ENCODE measurements around the gene KCNJ16. TPM values are rescaled to one million over a fixed set of nuclear protein-coding genes. Genes with fewer than 3 reads are reported as not detected.

KCNJ16 gene
- total and polyA plus RNA-seq, 4 donors, result 0.31 to 3.3 (median 0.67) TPM

DNA sequence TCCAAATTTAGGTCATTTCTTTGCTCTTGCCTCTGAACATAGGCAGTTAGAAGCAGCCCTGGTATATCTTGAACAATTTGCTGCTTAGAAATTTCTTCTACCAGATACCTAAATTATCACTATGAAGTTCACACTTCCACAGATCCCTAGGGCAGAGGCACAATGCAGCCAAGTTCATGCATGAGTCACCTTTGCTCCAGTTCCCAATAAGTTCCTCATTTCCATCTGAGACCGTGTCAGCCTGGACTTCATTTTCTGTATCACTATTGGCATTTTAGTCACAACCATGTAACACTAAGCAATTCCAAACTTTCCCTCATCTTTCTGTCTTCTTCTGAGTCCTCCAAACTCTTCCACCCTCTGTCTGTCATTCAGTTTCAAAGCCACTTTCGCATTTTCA is 45.0 kb downstream of the KCNJ16 start (continued):
- TF ChIP-seq EGR1 (IDR thresholded peaks at IDR 0.05; ENCODE audit: low read depth in 2 of 2), result no peak
- TF ChIP-seq FOXA1 (IDR thresholded peaks at IDR 0.05), result no peak
- TF ChIP-seq, protein P1, sequence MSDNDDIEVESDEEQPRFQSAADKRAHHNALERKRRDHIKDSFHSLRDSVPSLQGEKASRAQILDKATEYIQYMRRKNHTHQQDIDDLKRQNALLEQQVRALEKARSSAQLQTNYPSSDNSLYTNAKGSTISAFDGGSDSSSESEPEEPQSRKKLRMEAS (IDR thresholded peaks at IDR 0.05), result no peak
- no peak for TF ChIP-seq HNF4G (IDR thresholded peaks at IDR 0.05)
- no peak for TF ChIP-seq NR2F2 (IDR thresholded peaks at IDR 0.05)
- TF ChIP-seq HNF4A (conservative IDR thresholded peaks at IDR 0.05), result no peak
- TF ChIP-seq, protein P2, sequence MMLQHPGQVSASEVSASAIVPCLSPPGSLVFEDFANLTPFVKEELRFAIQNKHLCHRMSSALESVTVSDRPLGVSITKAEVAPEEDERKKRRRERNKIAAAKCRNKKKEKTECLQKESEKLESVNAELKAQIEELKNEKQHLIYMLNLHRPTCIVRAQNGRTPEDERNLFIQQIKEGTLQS (IDR thresholded peaks at IDR 0.05), result no peak
- TF ChIP-seq SP1 (IDR thresholded peaks at IDR 0.05), result no peak
- TF ChIP-seq FOXA2 (IDR thresholded peaks at IDR 0.05), result no peak

DNA sequence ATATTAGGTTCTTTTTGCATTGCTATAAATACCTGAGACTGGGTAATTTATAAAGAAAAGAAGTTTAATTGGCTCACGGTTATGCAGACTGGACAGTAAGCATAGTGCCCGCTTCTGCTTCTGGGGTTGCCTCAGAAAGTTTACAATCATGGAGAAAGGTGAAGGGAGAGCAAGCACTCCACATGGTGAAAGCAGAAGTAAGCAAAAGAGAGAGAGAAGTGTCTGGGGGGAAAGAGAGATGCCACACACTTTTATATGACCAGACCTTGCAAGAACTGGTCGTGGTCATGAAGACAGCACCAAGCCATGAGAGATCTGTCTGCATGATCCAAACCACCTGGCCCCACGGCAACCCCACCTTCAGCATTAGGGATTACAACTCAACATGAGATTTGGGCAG is 45.4 kb downstream of the KCNJ16 start:
- Histone ChIP-seq H3K27me3 (ENCODE audit: control insufficient read depth in 4 of 4, insufficient read depth in 4 of 4, low read length in 3 of 4) (no peaks in the 10 kb centered on the region), H3K4me3 (ENCODE audit: low read depth in 1 of 3, low read length in 3 of 3) (no peak overlapping the region), H3K4me1 (ENCODE audit: control insufficient read depth in 4 of 4, insufficient read depth in 4 of 4, low read length in 3 of 4) (no peaks in the 10 kb centered on the region), H3K9me3 (ENCODE audit: control insufficient read depth in 4 of 4, low read length in 3 of 4) (peaks cover 0 to 2% (median 0%) of the 10 kb centered on the region in 4 donors), H3K36me3 (ENCODE audit: control insufficient read depth in 4 of 4, insufficient read depth in 3 of 4, low read depth in 1 of 4, low read length in 3 of 4) (no peaks in the 10 kb centered on the region), H3K27ac (ENCODE audit: low read depth in 1 of 2, low read length in 2 of 2) (no peak overlapping the region), H3K9ac (ENCODE audit: low read depth in 1 of 2, low read length in 2 of 2) (no peak overlapping the region)
- no peak for DNase-seq (ENCODE audit: low spot score)
- 77% methylated on average over 4 of the region's 4 CpGs for WGBS
- TF ChIP-seq GABPA (IDR thresholded peaks at IDR 0.05 in 1 of 2, conservative IDR thresholded peaks at IDR 0.05 in 1 of 2) (no peak), NR2F2 (IDR thresholded peaks at IDR 0.05) (no peak), FOXA1 (IDR thresholded peaks at IDR 0.05) (no peak), RXRA (IDR thresholded peaks at IDR 0.05) (no peak), TAF1 (conservative IDR thresholded peaks at IDR 0.05) (no peak), RAD21 (IDR thresholded peaks at IDR 0.05) (no peak), EGR1 (IDR thresholded peaks at IDR 0.05; ENCODE audit: low read depth in 2 of 2) (no peak), HNF4A (conservative IDR thresholded peaks at IDR 0.05) (no peak)
- TF ChIP-seq, protein P3, sequence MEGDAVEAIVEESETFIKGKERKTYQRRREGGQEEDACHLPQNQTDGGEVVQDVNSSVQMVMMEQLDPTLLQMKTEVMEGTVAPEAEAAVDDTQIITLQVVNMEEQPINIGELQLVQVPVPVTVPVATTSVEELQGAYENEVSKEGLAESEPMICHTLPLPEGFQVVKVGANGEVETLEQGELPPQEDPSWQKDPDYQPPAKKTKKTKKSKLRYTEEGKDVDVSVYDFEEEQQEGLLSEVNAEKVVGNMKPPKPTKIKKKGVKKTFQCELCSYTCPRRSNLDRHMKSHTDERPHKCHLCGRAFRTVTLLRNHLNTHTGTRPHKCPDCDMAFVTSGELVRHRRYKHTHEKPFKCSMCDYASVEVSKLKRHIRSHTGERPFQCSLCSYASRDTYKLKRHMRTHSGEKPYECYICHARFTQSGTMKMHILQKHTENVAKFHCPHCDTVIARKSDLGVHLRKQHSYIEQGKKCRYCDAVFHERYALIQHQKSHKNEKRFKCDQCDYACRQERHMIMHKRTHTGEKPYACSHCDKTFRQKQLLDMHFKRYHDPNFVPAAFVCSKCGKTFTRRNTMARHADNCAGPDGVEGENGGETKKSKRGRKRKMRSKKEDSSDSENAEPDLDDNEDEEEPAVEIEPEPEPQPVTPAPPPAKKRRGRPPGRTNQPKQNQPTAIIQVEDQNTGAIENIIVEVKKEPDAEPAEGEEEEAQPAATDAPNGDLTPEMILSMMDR (IDR thresholded peaks at IDR 0.05; ENCODE audit: low read depth, low read length, missing input control), result no peak

DNA sequence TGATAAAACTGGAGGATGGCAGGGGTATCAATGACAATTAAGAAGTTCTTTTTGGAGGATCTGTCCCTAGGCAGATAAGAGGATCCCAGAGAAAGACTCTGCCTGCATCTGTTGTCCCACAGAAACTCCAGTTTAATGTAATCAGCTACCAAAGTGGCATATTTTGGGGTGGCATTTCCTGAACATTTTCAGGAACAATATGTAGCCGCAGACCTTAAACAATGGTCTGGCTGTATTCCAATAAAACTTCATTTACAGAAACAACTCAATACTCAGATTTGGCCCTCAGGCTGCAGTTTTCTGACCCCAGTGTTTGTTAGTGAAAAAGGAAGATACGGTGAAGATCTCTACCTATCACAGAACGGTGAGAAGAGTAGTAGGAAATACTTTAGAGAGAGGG is 46.1 kb downstream of the KCNJ16 start:
- H3K27ac ChIP-seq (ENCODE audit: low read depth in 1 of 2, low read length in 2 of 2), result no peak overlapping the region
- peaks cover 0 to 2% (median 0%) of the 10 kb centered on the region in 4 donors for H3K9me3 ChIP-seq (ENCODE audit: control insufficient read depth in 4 of 4, low read length in 3 of 4)
- H3K9ac ChIP-seq (ENCODE audit: low read depth in 1 of 2, low read length in 2 of 2), result no peak overlapping the region
- WGBS, result 76% methylated on average over 3 of the region's 3 CpGs
- H3K27me3 ChIP-seq (ENCODE audit: control insufficient read depth in 4 of 4, insufficient read depth in 4 of 4, low read length in 3 of 4), result no peaks in the 10 kb centered on the region
- TF ChIP-seq, protein P4, sequence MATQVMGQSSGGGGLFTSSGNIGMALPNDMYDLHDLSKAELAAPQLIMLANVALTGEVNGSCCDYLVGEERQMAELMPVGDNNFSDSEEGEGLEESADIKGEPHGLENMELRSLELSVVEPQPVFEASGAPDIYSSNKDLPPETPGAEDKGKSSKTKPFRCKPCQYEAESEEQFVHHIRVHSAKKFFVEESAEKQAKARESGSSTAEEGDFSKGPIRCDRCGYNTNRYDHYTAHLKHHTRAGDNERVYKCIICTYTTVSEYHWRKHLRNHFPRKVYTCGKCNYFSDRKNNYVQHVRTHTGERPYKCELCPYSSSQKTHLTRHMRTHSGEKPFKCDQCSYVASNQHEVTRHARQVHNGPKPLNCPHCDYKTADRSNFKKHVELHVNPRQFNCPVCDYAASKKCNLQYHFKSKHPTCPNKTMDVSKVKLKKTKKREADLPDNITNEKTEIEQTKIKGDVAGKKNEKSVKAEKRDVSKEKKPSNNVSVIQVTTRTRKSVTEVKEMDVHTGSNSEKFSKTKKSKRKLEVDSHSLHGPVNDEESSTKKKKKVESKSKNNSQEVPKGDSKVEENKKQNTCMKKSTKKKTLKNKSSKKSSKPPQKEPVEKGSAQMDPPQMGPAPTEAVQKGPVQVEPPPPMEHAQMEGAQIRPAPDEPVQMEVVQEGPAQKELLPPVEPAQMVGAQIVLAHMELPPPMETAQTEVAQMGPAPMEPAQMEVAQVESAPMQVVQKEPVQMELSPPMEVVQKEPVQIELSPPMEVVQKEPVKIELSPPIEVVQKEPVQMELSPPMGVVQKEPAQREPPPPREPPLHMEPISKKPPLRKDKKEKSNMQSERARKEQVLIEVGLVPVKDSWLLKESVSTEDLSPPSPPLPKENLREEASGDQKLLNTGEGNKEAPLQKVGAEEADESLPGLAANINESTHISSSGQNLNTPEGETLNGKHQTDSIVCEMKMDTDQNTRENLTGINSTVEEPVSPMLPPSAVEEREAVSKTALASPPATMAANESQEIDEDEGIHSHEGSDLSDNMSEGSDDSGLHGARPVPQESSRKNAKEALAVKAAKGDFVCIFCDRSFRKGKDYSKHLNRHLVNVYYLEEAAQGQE (IDR thresholded peaks at IDR 0.05), result no peak
- TF ChIP-seq, protein P5, sequence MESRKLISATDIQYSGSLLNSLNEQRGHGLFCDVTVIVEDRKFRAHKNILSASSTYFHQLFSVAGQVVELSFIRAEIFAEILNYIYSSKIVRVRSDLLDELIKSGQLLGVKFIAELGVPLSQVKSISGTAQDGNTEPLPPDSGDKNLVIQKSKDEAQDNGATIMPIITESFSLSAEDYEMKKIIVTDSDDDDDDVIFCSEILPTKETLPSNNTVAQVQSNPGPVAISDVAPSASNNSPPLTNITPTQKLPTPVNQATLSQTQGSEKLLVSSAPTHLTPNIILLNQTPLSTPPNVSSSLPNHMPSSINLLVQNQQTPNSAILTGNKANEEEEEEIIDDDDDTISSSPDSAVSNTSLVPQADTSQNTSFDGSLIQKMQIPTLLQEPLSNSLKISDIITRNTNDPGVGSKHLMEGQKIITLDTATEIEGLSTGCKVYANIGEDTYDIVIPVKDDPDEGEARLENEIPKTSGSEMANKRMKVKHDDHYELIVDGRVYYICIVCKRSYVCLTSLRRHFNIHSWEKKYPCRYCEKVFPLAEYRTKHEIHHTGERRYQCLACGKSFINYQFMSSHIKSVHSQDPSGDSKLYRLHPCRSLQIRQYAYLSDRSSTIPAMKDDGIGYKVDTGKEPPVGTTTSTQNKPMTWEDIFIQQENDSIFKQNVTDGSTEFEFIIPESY (IDR thresholded peaks at IDR 0.05), result no peak
- TF ChIP-seq FOXA1 (IDR thresholded peaks at IDR 0.05) (no peak), GABPA (IDR thresholded peaks at IDR 0.05 in 1 of 2, conservative IDR thresholded peaks at IDR 0.05 in 1 of 2) (no peak), SP1 (IDR thresholded peaks at IDR 0.05) (no peak), RAD21 (IDR thresholded peaks at IDR 0.05) (no peak), HNF4A (conservative IDR thresholded peaks at IDR 0.05) (no peak)
- DNase-seq (ENCODE audit: low spot score), result no peak
- H3K4me3 ChIP-seq (ENCODE audit: low read depth in 1 of 3, low read length in 3 of 3), result no peak overlapping the region
- no peaks in the 10 kb centered on the region for H3K4me1 ChIP-seq (ENCODE audit: control insufficient read depth in 4 of 4, insufficient read depth in 4 of 4, low read length in 3 of 4)
- H3K36me3 ChIP-seq (ENCODE audit: control insufficient read depth in 4 of 4, insufficient read depth in 3 of 4, low read depth in 1 of 4, low read length in 3 of 4), result no peaks in the 10 kb centered on the region
